Stomach smooth muscle (tissue), 2 donors: ENCODE measurements around the gene RASA2.
"Not testable (repeated sequence)": the region's sequence is repeated elsewhere in the genome, so short reads cannot be mapped to it uniquely, and the experiment has no call there.

Experiments
- H3K27ac ChIP-seq: one replicate; pipeline ENCODE4 v1.7.0; 2013; ENCODE audit warnings: mild to moderate bottlenecking, low read length, inconsistent platforms
- H3K27me3 ChIP-seq, 2 donors: one replicate each; pipeline ENCODE4 v1.7.0; 2013; ENCODE audit warnings: low read length in 2 of 2; ENCODE audit not compliant: insufficient read depth in 2 of 2, control insufficient read depth in 1 of 2
- H3K36me3 ChIP-seq, 2 donors: one replicate each; pipeline ENCODE4 v1.7.0; 2013; ENCODE audit warnings: low read length in 2 of 2; ENCODE audit not compliant: control insufficient read depth in 2 of 2, insufficient read depth in 2 of 2
- H3K4me1 ChIP-seq: one replicate; pipeline ENCODE4 v1.7.0; 2013; ENCODE audit warnings: low read length; ENCODE audit not compliant: control insufficient read depth, insufficient read depth
- H3K4me3 ChIP-seq, 2 donors: one replicate each; pipeline ENCODE4 v1.7.0; 2013; ENCODE audit warnings: low read length in 2 of 2
- H3K9ac ChIP-seq, 2 donors: one replicate each; pipeline ENCODE4 v1.7.0; 2013; ENCODE audit warnings: low read length in 2 of 2, mild to moderate bottlenecking in 1 of 2
- H3K9me3 ChIP-seq, 2 donors: one replicate each; pipeline ENCODE4 v1.7.0; 2013; ENCODE audit warnings: low read length in 2 of 2; ENCODE audit not compliant: control insufficient read depth in 2 of 2
- donor health status: healthy.
- donor health status: Pancreatic carcinoma.

Gene RASA2

GRCh38 chr3:141618938-141619337 lies 132.1 kb downstream of the RASA2 start:
- H3K4me3 ChIP-seq: no peak overlapping the region
- H3K36me3 ChIP-seq: no peaks in the 10 kb centered on the region
- H3K9ac ChIP-seq: no peak overlapping the region
- H3K9me3 ChIP-seq: no peaks in the 10 kb centered on the region
- H3K27ac ChIP-seq: no peak overlapping the region
- H3K27me3 ChIP-seq: no peaks in the 10 kb centered on the region
- no peaks in the 10 kb centered on the region for H3K4me1 ChIP-seq

DNA sequence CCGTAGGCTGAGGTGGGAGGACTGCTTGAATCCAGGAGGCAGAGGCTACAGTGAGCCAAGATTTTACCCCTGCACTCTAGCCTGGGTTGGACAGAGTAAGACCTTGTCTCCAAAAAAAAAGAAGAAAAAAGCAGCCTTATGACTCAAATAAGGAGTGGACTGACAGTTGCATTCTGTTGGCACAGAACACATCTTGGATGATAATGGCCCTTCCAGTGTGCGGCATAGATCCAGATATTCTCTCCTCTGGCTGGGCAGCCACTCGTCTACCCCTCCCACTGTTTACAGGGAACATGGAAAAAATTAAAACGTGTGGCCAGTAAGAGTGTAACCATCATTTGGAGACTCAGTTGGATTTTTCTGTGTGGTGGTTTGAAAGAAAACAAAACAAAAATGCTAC lies 132.6 kb downstream of the RASA2 start:
- Histone ChIP-seq H3K4me3 (no peak overlapping the region), H3K4me1 (no peaks in the 10 kb centered on the region), H3K27ac (no peak overlapping the region), H3K9ac (no peak overlapping the region), H3K9me3 (no peaks in the 10 kb centered on the region), H3K36me3 (no peaks in the 10 kb centered on the region), H3K27me3 (no peaks in the 10 kb centered on the region)

DNA sequence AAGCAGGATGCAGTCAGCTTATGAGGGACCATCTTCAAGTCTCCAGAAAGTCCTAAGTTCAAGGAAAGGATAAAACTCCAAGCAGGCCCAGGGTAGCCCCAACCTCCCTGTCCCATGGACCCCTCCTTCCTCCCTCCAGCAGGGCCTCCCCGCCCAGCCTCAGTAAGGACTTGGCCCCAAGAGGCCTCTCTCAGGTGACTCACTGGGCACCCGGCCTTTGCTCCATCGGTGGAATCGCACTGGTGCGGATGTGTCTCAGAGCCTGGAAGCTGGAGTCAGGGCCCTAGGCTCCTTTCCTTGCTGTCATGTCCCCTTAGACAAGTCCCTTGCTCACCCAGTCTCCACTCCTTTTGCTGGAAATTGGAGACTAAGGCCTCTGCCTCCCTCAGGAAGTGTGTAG lies 136.9 kb downstream of the RASA2 start:
- no peaks in the 10 kb centered on the region for H3K9me3 ChIP-seq
- no peaks in the 10 kb centered on the region for H3K4me1 ChIP-seq
- no peak overlapping the region for H3K4me3 ChIP-seq
- no peak overlapping the region for H3K27ac ChIP-seq
- no peak overlapping the region for H3K9ac ChIP-seq
- H3K36me3 ChIP-seq: no peaks in the 10 kb centered on the region
- H3K27me3 ChIP-seq: no peaks in the 10 kb centered on the region

- H3K27me3 ChIP-seq: no peaks in the 10 kb centered on the region
- no peaks in the 10 kb centered on the region for H3K4me1 ChIP-seq
- H3K9ac ChIP-seq: no peak overlapping the region
- no peaks in the 10 kb centered on the region for H3K36me3 ChIP-seq
- H3K9me3 ChIP-seq: no peaks in the 10 kb centered on the region
- no peak overlapping the region for H3K4me3 ChIP-seq
- H3K27ac ChIP-seq: no peak overlapping the region
Observed at GRCh38 chr3:141625506-141625905, 138.7 kb downstream of the RASA2 start.

DNA sequence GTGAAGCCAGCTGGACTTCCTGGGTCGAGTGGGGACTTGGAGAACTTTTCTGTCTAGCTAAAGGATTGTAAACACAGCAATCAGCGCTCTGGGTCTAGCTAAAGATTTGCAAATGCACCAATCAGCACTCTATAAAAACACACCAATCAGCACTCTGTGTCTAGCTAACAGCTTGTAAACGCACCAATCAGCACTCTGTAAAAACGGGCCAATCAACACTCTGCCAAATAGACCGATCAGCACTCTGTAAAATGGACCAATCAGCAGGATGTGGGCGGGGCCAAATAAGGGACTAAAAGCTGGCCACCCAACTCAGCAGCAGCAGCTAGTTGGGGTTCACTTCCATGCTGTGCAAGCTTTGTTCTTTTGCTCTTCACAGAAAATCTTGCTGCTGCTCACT lies 141.5 kb downstream of the RASA2 start:
- H3K9ac ChIP-seq, H3K27ac ChIP-seq, H3K4me1 ChIP-seq, H3K9me3 ChIP-seq, H3K36me3 ChIP-seq, H3K4me3 ChIP-seq, H3K27me3 ChIP-seq: not testable (repeated sequence)

GRCh38 chr3:141628868-141629441 lies 142.1 kb downstream of the RASA2 start:
- H3K36me3 ChIP-seq, H3K9me3 ChIP-seq, H3K27me3 ChIP-seq, H3K4me3 ChIP-seq, H3K27ac ChIP-seq, H3K4me1 ChIP-seq, H3K9ac ChIP-seq: not testable (repeated sequence)

- Histone ChIP-seq H3K27ac (no peak overlapping the region), H3K4me1 (no peaks in the 10 kb centered on the region), H3K4me3 (no peak overlapping the region), H3K9ac (no peak overlapping the region), H3K36me3 (no peaks in the 10 kb centered on the region), H3K27me3 (no peaks in the 10 kb centered on the region), H3K9me3 (no peaks in the 10 kb centered on the region)
Observed at GRCh38 chr3:141629976-141630375, 143.1 kb downstream of the RASA2 start.

GRCh38 chr3:141632779-141633374 lies 146.1 kb downstream of the RASA2 start:
- H3K4me1 ChIP-seq: no peaks in the 10 kb centered on the region
- H3K36me3 ChIP-seq: no peaks in the 10 kb centered on the region
- no peak overlapping the region for H3K4me3 ChIP-seq
- H3K27ac ChIP-seq: no peak overlapping the region
- H3K9me3 ChIP-seq: no peaks in the 10 kb centered on the region
- H3K9ac ChIP-seq: no peak overlapping the region
- no peaks in the 10 kb centered on the region for H3K27me3 ChIP-seq

DNA sequence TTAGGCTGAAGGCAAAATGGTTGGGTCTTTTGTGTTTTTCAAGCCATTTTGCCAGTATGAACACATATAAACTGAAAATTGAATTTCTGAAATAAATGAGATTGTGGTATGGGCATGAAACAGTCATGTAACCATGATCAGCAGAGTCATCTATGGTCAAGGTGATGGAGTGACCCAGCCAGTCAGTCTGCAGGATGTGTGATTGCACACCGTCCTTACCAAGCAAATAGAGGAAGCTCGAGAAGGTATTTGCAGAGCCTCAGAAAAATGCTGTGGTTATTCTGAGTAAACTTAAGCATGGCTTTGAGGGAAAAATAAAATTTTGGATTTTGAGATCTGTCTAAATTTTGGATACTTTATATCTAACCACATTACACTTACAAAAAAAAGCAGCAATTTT lies 155.4 kb downstream of the RASA2 start:
- H3K4me1 ChIP-seq: no peaks in the 10 kb centered on the region
- no peak overlapping the region for H3K27ac ChIP-seq
- H3K4me3 ChIP-seq: no peak overlapping the region
- H3K9me3 ChIP-seq: no peaks in the 10 kb centered on the region
- H3K27me3 ChIP-seq: no peaks in the 10 kb centered on the region
- H3K36me3 ChIP-seq: no peaks in the 10 kb centered on the region
- H3K9ac ChIP-seq: no peak overlapping the region

- no peak overlapping the region for H3K9ac ChIP-seq
- H3K36me3 ChIP-seq: no peaks in the 10 kb centered on the region
- H3K9me3 ChIP-seq: no peaks in the 10 kb centered on the region
- no peak overlapping the region for H3K27ac ChIP-seq
- H3K27me3 ChIP-seq: no peaks in the 10 kb centered on the region
- no peaks in the 10 kb centered on the region for H3K4me1 ChIP-seq
- H3K4me3 ChIP-seq: no peak overlapping the region
Observed at GRCh38 chr3:141643391-141643790, 156.6 kb downstream of the RASA2 start.

DNA sequence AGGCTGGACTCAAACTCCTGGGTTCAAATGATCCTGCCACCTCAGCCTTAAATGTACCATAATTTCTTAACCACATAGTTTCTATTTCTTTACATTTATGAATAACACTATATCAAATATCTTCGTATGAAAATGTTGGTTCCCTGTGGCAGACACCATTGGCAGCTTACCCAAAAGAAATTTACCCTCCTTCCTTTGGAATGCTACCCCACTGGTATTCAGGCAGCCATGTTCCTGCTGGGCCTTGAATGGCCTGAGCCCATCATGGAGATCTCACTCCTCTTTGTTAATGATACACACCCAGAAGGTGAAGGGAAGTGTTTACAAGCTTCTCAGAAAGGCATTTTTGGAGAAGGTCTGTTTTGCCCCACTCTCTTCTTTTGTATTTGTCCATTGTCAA lies 157.0 kb downstream of the RASA2 start:
- Histone ChIP-seq H3K36me3 (no peaks in the 10 kb centered on the region), H3K27ac (no peak overlapping the region), H3K4me1 (no peaks in the 10 kb centered on the region), H3K9me3 (no peaks in the 10 kb centered on the region), H3K4me3 (no peak overlapping the region), H3K27me3 (no peaks in the 10 kb centered on the region), H3K9ac (no peak overlapping the region)
